ENCODE data around the gene PI4K2B. TPM values are rescaled to one million over a fixed set of nuclear protein-coding genes. Genes with fewer than 3 reads are reported as not detected.
A peak's percentile ranks its signal among the peaks of the same experiment; 100 is the strongest.
"Not testable (repeated sequence)": the region's sequence is repeated elsewhere in the genome, so short reads cannot be mapped to it uniquely, and the experiment has no call there.

Gene PI4K2B
- total RNA-seq, 3 donors from 2014 or later, result 19.6 to 22.8 (median 21.8) TPM

DNA sequence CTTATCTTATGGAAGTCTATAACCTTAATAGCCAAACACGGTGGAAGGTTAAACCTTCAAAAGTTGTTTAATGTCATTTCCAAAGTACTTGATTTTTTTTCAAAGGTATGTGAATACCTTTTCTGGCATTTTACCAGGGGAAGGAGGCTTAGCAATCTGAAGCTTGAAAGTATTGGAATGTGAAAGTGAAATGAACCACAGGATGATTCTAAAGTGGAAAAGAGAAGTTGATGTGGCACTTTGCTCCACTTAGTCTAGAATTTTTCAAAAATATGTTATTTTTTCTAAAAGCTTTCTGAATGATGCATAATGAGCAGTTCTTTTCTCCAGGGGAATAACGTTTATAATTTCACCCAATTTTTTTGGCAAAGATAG lies 19.2 kb downstream of the PI4K2B start:
- Mint-ChIP-seq H3K27me3 (ENCODE audit: low read depth) (no peaks in the 10 kb centered on the region), H3K36me3 (ENCODE audit: insufficient read depth) (peaks cover 16% of the 10 kb centered on the region), H3K4me1 (ENCODE audit: low read depth) (peaks cover 35% of the 10 kb centered on the region), H3K4me3 (no peak overlapping the region), H3K9me3 (no peaks in the 10 kb centered on the region)
- peak in 1 of 2 donors; percentile 40 for ATAC-seq
- DNase-seq, result no peak

DNA sequence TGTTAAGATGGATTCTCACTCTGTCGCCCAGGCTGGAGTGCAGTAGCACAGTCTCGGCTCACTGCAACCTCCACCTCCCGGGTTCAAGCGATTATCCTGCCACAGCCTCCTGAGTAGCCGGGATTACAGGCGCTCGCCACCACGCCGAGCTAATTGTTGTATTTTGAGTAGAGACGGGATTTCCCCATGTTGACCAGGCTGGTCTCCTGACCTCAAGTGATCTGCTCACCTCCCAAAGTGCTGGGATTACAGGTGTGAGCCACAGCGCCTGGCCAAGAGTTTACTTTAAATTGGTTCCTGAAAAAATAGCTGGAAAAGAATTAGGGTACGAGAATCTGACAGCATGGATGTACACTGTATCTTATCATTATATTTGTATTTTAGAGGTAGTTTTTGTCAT lies 20.0 kb downstream of the PI4K2B start:
- H3K9me3 Mint-ChIP-seq; ATAC-seq; H3K27me3 Mint-ChIP-seq (ENCODE audit: low read depth); H3K4me3 Mint-ChIP-seq; DNase-seq: not testable (repeated sequence)
- Mint-ChIP-seq H3K4me1 (ENCODE audit: low read depth) (peaks cover 33% of the 10 kb centered on the region), H3K36me3 (ENCODE audit: insufficient read depth) (peaks cover 16% of the 10 kb centered on the region)

DNA sequence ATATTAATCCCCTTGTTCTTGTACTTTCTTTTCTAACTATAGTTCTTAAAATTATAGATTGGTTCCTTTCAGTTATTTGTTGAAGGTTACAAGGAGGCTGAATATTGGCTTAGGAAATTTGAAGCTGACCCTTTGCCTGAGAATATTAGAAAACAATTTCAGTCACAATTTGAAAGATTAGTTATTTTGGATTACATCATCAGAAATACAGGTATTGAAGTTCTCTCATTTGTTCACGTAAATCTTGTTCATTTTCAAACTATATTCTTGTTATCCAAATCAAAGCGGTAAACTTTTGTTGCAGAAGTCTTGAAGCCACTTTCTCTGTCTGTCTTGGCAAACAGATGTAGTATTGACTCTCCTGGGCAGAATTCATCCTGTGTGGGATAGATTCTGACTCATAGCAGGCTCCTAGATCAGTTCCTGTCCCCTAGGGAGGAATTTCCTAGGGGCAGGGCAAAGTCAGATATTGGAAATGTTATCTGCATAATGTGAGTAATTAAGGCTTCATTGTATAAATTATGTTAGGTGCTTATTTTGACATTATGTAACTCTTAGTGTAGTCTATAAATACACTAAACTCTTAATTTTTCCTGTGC lies 25.2 kb downstream of the PI4K2B start:
- Mint-ChIP-seq H3K9me3 (no peaks in the 10 kb centered on the region), H3K27me3 (ENCODE audit: low read depth) (no peaks in the 10 kb centered on the region), H3K4me1 (ENCODE audit: low read depth) (no peaks in the 10 kb centered on the region), H3K4me3 (no peak overlapping the region), H3K36me3 (ENCODE audit: insufficient read depth) (peaks cover 25% of the 10 kb centered on the region)
- DNase-seq (no peak), ATAC-seq (no peak)

DNA sequence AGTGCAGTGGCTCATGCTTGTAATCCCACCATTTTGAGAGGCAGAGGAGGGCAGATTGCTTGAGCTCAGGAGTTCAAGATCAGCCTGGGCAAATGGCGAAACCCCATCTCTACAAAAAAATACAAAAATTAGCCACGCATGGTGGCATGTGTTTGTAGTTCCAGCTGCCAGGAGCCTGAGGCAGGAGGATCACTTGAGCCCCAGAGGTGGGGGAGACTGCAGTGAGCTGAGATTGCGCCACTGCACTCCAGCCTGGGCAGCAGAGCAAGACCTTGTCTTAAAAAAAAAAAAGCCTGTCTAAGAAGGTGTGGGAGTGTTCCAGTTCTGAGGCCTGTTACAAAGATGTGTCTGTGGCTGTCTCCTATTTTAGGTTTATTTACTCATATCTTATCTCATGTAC lies 38.0 kb downstream of the PI4K2B start:
- H3K27me3 Mint-ChIP-seq (ENCODE audit: low read depth), result no peaks in the 10 kb centered on the region
- H3K36me3 Mint-ChIP-seq (ENCODE audit: insufficient read depth), result peaks cover 33% of the 10 kb centered on the region
- no peaks in the 10 kb centered on the region for H3K9me3 Mint-ChIP-seq
- ATAC-seq (no peak), DNase-seq (no peak)
- H3K4me1 Mint-ChIP-seq (ENCODE audit: low read depth), result no peaks in the 10 kb centered on the region
- H3K4me3 Mint-ChIP-seq, result no peak overlapping the region

DNA sequence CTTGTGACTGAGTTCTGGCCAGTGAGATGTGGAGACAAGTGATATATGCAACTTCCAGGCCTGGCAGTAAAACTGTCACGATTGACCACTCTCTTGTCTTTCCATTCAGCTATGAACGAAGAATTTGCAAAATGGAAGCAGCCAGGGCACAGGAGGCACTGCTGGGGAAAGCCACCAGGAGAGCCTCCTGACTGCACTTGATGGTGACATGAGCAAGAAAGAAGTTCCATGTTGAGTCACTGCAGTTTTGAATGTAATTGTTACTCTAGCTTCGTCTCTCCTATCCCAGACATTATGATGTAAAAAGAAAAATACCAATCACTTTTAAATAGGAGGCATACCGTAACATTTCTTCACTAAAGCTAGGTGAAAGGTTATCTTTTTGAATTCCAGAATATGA lies 46.4 kb downstream of the PI4K2B start:
- H3K9me3 Mint-ChIP-seq, result no peaks in the 10 kb centered on the region
- no peaks in the 10 kb centered on the region for H3K27me3 Mint-ChIP-seq (ENCODE audit: low read depth)
- ATAC-seq (no peak), DNase-seq (no peak)
- peaks cover 15% of the 10 kb centered on the region for H3K36me3 Mint-ChIP-seq (ENCODE audit: insufficient read depth)
- no peak overlapping the region for H3K4me3 Mint-ChIP-seq
- no peaks in the 10 kb centered on the region for H3K4me1 Mint-ChIP-seq (ENCODE audit: low read depth)

DNA sequence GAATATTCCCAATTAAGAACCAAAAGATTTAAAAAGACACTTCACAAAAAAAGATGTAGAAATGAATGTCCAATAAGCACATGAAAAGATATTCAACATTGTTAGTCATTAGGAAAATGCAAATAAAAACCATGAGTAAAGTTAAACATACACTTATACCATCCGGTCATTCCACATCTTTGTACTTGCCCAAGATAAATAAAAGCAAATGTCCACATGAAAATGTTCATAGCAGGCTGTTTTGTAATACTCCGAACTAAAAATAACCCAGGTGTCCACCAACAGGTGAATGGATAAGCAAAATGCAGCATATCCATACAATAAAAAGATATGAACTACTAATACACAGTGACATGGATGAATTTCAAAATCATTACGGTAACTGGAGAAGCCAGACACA lies 50.1 kb downstream of the PI4K2B start:
- Mint-ChIP-seq H3K4me3 (no peak overlapping the region), H3K9me3 (peaks cover 15% of the 10 kb centered on the region), H3K36me3 (ENCODE audit: insufficient read depth) (peaks cover 18% of the 10 kb centered on the region), H3K27me3 (ENCODE audit: low read depth) (peaks cover 6% of the 10 kb centered on the region), H3K4me1 (ENCODE audit: low read depth) (no peaks in the 10 kb centered on the region)
- DNase-seq, result no peak
- ATAC-seq, result no peak

DNA sequence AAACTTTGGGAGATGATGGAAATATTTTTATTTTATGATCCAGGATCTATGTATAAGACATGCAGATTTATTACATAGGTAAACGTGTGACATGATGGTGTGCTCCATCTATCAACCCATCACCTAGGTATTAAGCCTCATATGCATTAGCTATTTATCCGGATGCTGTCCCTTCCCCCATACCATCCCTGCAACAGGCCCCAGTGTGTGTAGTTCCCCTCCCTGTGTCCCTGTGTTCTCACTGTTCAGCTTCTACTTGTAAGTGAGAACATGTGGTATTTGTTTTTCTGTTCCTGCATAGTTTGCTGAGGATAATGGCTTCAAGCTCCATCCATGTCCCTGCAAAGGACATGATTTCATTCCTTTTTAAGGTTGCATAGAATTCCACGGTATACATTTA lies 50.6 kb downstream of the PI4K2B start:
- H3K4me1 Mint-ChIP-seq (ENCODE audit: low read depth), result no peaks in the 10 kb centered on the region
- DNase-seq (no peak), ATAC-seq (no peak)
- peaks cover 6% of the 10 kb centered on the region for H3K27me3 Mint-ChIP-seq (ENCODE audit: low read depth)
- peaks cover 15% of the 10 kb centered on the region for H3K9me3 Mint-ChIP-seq
- peaks cover 18% of the 10 kb centered on the region for H3K36me3 Mint-ChIP-seq (ENCODE audit: insufficient read depth)
- H3K4me3 Mint-ChIP-seq, result no peak overlapping the region

DNA sequence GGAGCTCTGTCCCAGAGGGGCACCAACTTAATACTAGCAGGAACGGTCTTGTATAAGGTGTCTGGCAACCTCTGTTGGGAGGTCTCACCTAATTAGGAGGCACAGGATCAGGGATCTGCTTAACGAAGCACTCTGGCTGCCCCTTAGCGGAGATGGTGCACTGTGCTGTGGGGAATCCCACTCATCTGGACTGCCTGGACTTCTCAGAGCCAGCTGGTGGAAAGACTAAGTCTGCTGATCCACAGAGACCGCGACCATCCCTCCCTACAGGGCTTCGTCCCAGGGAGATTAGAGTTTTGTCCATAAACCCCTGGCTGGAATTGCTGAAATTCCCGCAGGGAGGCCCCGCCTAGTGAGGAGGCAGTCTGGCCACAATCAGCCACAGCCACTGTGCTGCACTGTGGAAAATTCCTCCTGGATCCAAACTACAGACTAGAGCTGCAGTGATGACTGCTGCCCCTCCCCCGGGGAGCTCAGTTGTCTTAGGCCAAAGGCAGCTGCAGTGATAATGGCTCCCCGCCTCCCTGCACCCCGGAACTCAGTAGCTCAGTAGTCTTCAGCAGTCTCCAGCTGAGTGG lies 56.7 kb downstream of the PI4K2B start:
- no peak for DNase-seq
- no peak overlapping the region for H3K4me3 Mint-ChIP-seq
- H3K9me3 Mint-ChIP-seq, result peaks cover 15% of the 10 kb centered on the region
- peaks cover 6% of the 10 kb centered on the region for H3K27me3 Mint-ChIP-seq (ENCODE audit: low read depth)
- no peaks in the 10 kb centered on the region for H3K4me1 Mint-ChIP-seq (ENCODE audit: low read depth)
- ATAC-seq, result no peak
- peaks cover 6% of the 10 kb centered on the region for H3K36me3 Mint-ChIP-seq (ENCODE audit: insufficient read depth)

DNA sequence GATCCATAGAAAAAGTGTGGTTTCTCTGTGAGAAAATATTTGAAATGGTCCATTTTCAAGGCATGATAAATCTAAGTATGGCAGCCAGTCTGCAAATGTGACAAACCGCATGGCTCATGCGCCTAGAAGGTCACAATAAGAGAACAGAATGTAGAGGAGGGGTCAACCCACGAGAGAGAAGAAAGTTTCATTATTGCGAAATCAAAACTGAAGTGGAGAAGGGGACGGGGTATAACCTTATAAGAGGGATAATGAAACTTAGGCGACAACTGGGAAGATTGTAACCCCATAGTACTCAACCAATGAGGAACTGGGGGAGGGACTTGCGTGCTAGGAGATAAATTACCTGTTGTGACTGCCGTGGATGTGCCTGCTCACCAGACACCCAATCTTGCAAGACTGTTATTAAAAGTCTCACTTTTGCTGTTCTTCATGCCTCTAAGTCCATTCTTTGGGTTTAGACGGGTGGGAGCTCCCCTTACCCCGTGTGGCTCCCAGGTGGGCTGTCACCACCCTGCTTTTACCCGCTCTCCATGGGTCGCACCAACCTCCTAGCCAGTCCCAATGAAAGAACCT lies 57.4 kb downstream of the PI4K2B start:
- H3K4me3 Mint-ChIP-seq, result no peak overlapping the region
- no peaks in the 10 kb centered on the region for H3K4me1 Mint-ChIP-seq (ENCODE audit: low read depth)
- peaks cover 15% of the 10 kb centered on the region for H3K9me3 Mint-ChIP-seq
- no peak for ATAC-seq
- DNase-seq, result no peak
- peaks cover 6% of the 10 kb centered on the region for H3K36me3 Mint-ChIP-seq (ENCODE audit: insufficient read depth)
- H3K27me3 Mint-ChIP-seq (ENCODE audit: low read depth), result peaks cover 6% of the 10 kb centered on the region

DNA sequence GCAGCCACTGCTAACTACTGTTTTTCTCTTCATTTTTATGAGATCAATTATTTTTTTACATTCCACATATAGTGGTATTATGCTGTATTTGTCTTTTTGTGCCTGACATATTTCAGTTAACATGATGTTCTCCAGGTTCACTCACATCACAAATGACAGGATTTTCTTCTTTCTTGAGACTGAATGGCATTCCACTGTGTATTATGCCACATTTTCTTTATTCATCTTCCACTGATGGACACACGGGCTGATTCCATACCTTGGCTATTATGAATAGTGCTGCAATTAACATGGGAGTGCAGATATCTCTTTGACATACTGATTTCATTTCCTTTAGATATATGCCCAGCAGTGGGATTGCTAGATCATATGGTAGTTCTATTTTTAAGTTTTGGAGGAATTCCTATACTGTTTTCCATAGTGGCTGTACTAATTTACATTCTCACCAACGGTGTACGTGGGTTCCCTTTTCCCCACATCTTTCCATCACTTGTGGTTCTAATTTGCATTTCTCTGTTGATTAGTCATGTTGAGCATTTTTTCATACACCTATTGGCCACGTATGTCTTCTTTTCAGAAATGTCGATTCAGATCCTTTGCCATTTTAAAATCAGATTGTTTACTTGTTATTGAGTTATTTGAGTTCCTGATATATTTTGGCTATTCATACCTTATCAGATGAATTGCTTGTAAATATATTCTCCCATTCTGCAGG lies 63.9 kb downstream of the PI4K2B start:
- no peaks in the 10 kb centered on the region for H3K4me1 Mint-ChIP-seq (ENCODE audit: low read depth)
- H3K9me3 Mint-ChIP-seq, result no peaks in the 10 kb centered on the region
- H3K4me3 Mint-ChIP-seq, result no peak overlapping the region
- no peak for DNase-seq
- H3K36me3 Mint-ChIP-seq (ENCODE audit: insufficient read depth), result no peaks in the 10 kb centered on the region
- ATAC-seq, result no peak
- peaks cover 11% of the 10 kb centered on the region for H3K27me3 Mint-ChIP-seq (ENCODE audit: low read depth)

DNA sequence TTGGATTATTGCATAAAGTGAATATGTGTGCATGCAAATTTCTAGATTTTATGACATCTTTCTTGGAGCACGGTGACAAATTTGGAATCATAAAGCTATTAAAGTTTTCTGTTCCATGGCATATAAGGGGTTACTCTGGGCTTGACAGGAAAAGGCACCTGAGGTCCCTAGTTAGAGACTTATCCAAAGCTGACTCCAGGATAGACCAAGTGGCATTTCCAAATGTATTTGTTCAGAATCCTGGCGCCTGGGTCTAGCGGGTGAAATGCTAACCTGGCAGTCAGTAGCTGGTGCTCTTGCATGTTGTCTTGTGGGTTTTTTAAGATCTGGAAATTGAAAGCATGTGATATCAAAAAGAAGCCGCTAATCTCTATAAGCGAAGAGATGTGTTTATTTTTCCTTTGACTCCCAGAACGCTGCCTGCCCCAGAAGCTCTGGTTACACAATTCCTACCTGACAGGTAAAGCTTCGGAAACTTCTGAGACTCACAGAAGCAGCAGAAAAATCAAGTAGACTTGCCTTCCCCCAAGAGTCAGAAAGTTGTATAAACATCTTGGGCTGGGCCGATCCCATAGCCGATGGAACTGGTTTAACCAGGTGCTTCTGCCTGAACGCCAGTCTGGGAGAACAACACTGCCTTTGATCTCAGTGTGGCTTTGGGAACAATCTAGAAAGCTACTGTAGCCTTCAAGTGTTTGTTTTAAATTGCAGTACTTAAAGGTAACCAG lies 65.8 kb downstream of the PI4K2B start:
- no peak for ATAC-seq
- H3K4me1 Mint-ChIP-seq (ENCODE audit: low read depth), result no peaks in the 10 kb centered on the region
- H3K4me3 Mint-ChIP-seq, result no peak overlapping the region
- no peak for DNase-seq
- no peaks in the 10 kb centered on the region for H3K36me3 Mint-ChIP-seq (ENCODE audit: insufficient read depth)
- no peaks in the 10 kb centered on the region for H3K9me3 Mint-ChIP-seq
- peaks cover 12% of the 10 kb centered on the region for H3K27me3 Mint-ChIP-seq (ENCODE audit: low read depth)

DNA sequence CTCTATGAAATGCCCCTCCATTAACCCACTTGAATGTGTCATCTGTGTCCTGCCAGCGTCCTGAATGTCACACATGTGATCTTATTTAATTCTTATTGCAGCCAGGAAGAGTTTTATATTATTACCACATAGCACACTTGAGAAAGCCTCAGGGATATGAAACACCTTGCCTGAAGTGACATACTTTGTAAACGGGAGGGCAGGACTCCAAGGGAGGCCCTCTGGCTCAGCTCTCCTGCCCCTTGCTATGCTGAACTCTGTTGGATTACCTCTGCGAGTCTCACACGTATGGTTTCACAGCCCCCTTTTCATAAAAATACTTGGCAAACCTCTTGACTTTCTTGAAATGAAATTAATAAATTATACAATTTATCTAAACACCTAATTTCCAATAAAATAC lies 67.6 kb downstream of the PI4K2B start:
- Mint-ChIP-seq H3K4me1 (ENCODE audit: low read depth) (no peaks in the 10 kb centered on the region), H3K36me3 (ENCODE audit: insufficient read depth) (no peaks in the 10 kb centered on the region), H3K27me3 (ENCODE audit: low read depth) (peaks cover 14% of the 10 kb centered on the region), H3K4me3 (no peak overlapping the region), H3K9me3 (no peaks in the 10 kb centered on the region)
- DNase-seq (no peak), ATAC-seq (no peak)

DNA sequence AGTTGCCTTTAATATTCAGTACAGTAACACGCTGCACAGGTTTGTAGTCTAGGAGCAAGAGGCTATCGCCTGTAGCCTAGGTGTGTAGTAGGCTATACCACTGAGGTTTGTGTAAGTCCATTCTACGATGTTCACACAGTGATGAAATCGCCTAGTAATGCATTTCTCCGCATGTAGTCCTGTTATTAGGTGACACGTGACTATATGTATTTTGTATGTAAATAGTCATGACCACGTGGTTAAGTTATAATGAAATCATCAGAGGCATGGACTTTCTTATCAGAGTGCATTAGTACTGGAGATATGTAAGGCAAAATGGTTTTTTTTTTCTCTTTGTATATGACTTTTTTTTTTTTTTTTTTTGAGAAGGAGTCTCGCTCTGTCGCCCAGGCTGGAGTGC lies 68.8 kb downstream of the PI4K2B start:
- H3K9me3 Mint-ChIP-seq, result no peaks in the 10 kb centered on the region
- no peak overlapping the region for H3K4me3 Mint-ChIP-seq
- H3K4me1 Mint-ChIP-seq (ENCODE audit: low read depth), result no peaks in the 10 kb centered on the region
- H3K27me3 Mint-ChIP-seq (ENCODE audit: low read depth), result peaks cover 14% of the 10 kb centered on the region
- no peak for DNase-seq
- no peak for ATAC-seq
- H3K36me3 Mint-ChIP-seq (ENCODE audit: insufficient read depth), result no peaks in the 10 kb centered on the region

DNA sequence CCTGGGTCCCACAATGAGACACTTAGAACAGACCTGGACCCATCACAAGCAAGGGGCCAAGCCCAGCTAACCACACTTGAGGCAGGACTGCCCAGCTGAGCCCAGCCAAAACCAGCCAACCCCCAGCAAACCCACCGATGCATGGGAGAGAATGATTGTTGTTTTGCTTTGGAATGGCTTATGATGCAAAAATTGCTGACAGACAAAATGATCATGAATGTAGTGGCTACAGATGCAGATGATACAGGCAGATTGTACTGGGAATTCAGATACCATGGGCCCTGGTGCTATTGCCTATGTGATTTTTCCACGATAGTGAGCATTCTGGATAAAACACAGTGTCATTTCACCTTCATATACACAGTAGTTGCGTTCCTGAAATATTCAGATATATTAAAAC lies 69.7 kb downstream of the PI4K2B start:
- no peaks in the 10 kb centered on the region for H3K36me3 Mint-ChIP-seq (ENCODE audit: insufficient read depth)
- no peaks in the 10 kb centered on the region for H3K9me3 Mint-ChIP-seq
- no peak for ATAC-seq
- H3K27me3 Mint-ChIP-seq (ENCODE audit: low read depth), result peaks cover 20% of the 10 kb centered on the region
- no peak overlapping the region for H3K4me3 Mint-ChIP-seq
- DNase-seq, result no peak
- H3K4me1 Mint-ChIP-seq (ENCODE audit: low read depth), result no peaks in the 10 kb centered on the region

Measured in activated T-cell treated with anti-CD3 and anti-CD28 coated beads, Interleukin-2, amount 50 U/mL, for 4 hours (primary cell).